ENCODE measurements around the gene PRPF19.

PRPF19 gene

DNA sequence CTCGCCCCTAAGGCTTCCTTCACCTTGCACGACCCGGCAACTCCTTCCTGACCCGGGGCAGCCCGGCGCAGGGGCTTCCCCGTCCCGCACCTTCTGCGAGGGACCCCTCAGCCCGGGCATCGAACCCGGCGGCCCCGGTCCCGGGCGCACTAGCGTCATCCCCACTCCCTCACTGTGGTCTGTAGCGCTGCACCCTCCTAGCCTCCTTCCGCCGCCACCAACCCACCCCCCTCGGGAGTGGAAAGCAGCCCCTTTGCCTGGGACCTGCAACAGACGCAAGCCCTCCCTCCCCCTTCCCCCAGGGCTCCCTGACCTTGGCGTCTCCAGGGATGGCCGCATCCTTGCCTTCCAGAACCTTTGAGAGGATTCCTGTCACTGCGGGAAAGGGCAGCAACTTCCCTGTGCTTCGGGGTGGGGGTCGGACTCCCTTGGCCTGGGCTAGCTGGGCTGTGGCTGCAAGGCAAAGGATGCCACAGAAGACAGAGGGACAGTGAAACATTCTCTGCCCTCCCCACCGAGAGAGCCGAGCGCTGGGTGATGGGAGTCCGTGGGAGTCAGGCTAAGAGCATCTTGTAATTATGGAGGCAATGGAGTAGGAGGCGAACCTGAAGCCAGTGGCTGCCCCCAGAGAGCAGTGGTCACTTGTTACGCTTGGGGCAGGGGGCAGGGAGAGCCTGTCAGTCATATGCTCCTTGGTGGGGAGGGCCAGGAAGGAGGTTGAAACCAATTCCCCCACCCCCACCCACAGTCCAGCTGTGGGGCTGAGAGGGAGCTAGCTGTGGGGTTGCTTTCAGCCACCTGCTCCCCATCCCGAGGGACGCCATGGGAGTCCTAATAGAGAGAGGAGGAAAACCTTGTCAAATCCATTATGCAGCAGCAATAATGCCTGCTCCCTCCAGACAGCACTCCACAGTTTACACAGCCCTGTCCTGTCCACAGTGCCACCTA is 18.8 kb upstream of the PRPF19 start:
- intact Hi-C loops (cut with DNase I), result loop anchor here (5.0 to 10.0 kb wide), 2 partner anchors 112 to 210 kb away; no protein-coding TSS in a partner anchor
- DNase-seq, result peak in 3 of 10 donors; percentile 30 to 87 (median 86)

DNA sequence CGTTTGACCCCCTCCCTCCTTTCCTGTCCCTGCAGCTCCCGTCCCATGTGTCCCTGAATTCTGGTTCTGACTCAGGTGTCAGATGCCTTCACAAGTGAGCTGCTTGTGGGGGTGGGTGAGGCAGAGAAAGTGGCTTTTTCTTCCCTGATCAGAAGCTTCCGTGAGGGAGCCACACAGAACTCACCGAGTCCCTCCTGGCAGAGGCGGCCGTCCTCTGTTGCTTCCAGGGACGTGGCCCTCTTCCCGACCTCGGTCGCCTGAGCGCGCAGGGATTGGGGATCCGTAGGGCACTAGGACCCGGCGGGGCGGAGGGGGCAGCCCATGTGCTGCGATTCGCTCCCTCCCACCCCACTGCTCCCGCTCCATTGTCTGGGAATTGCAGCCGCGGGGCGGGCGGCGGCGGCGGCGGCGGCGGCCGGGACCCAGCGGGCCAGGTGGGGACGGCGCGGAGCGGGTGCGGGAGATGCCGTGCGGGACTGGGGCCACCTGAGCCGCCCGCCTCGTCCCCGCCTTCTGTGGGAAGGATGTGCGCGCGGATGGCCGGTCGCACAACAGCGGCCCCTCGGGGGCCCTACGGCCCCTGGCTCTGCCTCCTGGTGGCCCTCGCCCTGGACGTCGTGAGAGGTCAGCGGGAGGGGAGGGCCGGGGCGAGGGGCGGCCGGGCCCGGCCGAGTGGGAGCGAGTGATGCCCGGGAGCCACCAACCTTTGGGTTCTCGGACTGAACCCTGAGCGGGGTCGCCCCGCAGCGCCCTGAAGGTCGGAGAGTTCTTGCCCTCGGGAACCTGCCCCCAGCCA is 17.9 kb upstream of the PRPF19 start, which contains the start of gene TMEM132A:
TSS of gene TMEM132A (plus strand) at position 351 of the 796 bp plus-strand sequence. CDS start at position 525, 174 bp downstream.
- peak; percentile 81 to 98 (median 88) for DNase-seq
- intact Hi-C loops (cut with DNase I), result loop anchor here (5.0 to 10.0 kb wide), 2 partner anchors 113 to 210 kb away; no protein-coding TSS in a partner anchor

- peak in 1 of 10 donors; percentile 72 for DNase-seq
- intact Hi-C loops (cut with DNase I), result loop anchor here (5.0 to 10.0 kb wide), 2 partner anchors 114 to 211 kb away; no protein-coding TSS in a partner anchor
Observed at GRCh38 chr11:60923800-60924109, 17.4 kb upstream of the PRPF19 start.

- peak in 3 of 10 donors; percentile 48 to 88 (median 87) for DNase-seq
- intact Hi-C loops (cut with DNase I), result loop anchor here (5.0 to 10.0 kb wide), 2 partner anchors 114 to 211 kb away; no protein-coding TSS in a partner anchor
Observed at GRCh38 chr11:60923326-60923725, 16.9 kb upstream of the PRPF19 start.

- peak in 1 of 10 donors; percentile 68 for DNase-seq
- intact Hi-C loops (cut with DNase I), result loop anchor here (5.0 to 10.0 kb wide), 2 partner anchors 114 to 212 kb away; no protein-coding TSS in a partner anchor
Observed at GRCh38 chr11:60922906-60923305, 16.5 kb upstream of the PRPF19 start.

- peak in 1 of 10 donors; percentile 81 for DNase-seq
- intact Hi-C loops (cut with DNase I), result loop anchor here (5.0 to 10.0 kb wide), 2 partner anchors 115 to 213 kb away; no protein-coding TSS in a partner anchor
Observed at GRCh38 chr11:60921777-60922335, 15.5 kb upstream of the PRPF19 start.

DNA sequence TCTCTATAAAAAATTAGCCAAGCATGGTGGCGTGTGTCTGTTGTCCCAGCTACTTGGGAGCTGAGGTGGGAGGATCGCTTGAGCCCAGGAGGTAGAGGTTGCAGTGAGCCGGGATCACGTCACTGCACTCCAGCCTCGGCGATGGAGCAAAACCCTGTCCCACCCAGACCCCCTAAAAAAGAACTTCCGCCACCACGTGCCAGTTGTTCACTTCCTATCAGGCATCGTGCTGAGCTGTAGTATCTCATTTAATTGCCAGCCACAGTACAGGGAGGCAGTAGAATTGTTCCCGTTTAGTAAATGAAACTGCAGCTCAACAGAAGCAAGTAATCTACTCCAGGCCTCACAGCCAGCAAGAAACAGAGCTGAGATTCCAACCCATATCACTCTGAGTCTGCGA is 14.9 kb upstream of the PRPF19 start:
- peak in 1 of 10 donors; percentile 57 for DNase-seq
- intact Hi-C loops (cut with DNase I), result loop anchor here (5.0 to 10.0 kb wide), 2 partner anchors 116 to 214 kb away; no protein-coding TSS in a partner anchor

DNA sequence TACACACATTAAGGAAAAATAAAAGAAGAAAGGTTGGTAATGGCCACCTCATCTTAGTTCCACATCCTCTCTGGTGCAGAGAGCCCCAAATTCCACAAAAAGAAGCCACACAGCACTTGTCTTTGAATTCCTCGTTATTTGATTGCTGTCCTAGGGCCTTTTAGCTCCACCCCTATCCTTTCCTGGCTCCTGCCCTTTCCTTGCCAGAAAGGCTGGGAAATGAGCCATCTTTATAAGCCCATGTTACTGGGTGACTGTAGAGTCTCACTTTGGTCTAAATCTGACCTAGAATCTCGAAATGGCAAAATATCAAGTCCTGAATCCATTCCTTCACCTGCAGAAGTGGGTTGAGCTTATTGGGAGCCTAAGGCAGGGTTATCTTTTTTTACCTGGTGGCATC is 13.6 kb upstream of the PRPF19 start:
- intact Hi-C loops (cut with DNase I), result loop anchor here (5.0 to 10.0 kb wide), 2 partner anchors 117 to 215 kb away; no protein-coding TSS in a partner anchor
- peak in 1 of 10 donors; percentile 11 for DNase-seq

GRCh38 chr11:60919320-60919719 is 12.9 kb upstream of the PRPF19 start:
- intact Hi-C loops (cut with DNase I), result no loop called here
- peak in 1 of 10 donors; percentile 41 for DNase-seq

DNA sequence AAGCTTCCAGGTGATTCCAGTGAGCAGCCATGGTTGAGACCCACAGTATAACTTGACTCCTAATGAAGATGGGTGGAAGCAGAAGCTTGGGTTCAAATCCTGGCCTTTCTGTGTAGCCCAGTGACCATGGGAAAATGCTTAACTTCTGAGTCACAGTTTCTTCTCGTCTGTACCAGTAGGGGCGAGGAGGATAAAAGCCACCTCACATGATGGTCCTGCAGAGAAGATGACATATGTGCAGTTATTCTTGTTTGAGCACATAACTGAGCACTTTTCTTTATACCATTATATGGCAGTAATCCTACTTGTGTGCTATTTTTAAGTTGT is 12.5 kb upstream of the PRPF19 start:
- intact Hi-C loops (cut with DNase I), result no loop called here

DNA sequence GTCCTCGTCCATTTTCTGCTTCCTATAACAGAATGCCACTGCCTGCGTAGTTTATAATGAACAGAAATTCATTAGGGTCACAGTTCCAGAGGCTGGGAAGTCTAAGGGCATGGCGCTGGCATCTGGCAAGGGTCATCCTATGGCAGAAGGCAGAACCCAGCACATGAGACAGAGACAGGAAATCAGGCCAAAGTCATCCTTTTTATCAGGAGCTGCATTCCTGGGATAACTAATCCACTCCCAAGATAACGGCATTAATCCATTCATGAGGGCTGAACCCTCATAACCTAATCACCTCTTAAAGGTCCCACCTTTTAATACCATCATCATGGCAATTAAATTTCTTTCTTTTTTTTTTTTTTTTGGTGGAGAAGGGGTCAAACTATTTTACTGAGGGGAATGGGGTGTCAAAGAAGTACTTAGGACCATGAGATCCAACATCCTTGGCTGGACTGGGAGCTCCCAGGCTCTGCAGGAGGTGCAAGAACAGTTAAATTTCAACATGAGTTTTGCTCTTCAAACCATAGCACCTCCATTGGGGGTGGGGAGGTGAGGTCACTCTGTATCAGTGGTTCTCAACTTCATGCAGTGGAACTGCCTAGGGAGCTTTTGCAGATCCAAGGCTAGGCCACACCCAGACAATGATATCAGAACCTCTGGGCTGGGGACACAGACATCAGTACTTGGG is 12.0 kb upstream of the PRPF19 start:
- intact Hi-C loops (cut with DNase I), result no loop called here
- no peak for DNase-seq

More for the DNA sequence above, 12.5 kb upstream of the PRPF19 start:
- peak in 1 of 10 donors; percentile 39 for DNase-seq

- DNase-seq, result no peak
- intact Hi-C loops (cut with DNase I), result no loop called here
Observed at GRCh38 chr11:60917267-60917666, 10.9 kb upstream of the PRPF19 start.

GRCh38 chr11:60916669-60917206 is 10.4 kb upstream of the PRPF19 start:
- DNase-seq, result peak in 1 of 10 donors; percentile 31
- intact Hi-C loops (cut with DNase I), result no loop called here

DNA sequence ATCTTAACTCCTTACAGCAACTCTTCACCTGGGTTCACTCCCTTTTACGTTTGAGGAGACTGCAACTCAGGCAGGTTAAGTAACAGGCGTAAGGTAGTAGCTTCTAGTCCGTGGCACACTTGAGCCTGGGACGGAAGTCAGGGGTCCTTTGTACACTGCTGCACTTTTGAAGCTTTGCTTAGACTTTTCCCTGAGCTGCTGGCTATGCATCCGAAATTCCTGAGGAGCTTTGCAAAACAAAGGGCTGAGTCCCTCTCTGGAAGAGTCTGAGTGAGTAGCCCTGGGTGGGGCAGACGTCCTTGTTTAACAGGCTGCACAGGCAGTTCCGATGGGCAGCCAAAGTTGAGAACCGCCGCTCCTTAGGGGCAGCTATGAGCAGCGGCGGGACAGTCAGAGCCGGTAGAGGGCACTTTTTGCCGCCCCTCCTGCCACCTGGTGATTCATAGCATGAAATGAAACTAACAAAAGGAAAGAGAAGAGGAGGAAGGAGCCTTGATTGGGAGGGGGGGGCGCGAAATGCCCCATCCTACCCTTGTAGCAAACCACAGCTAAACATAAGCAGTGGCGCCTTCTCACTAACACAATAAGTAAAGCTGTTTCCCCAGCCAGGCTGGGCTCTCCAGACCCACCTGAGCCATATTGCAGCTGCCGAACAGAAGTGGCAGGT is 9.0 kb upstream of the PRPF19 start:
- intact Hi-C loops (cut with DNase I), result no loop called here

DNA sequence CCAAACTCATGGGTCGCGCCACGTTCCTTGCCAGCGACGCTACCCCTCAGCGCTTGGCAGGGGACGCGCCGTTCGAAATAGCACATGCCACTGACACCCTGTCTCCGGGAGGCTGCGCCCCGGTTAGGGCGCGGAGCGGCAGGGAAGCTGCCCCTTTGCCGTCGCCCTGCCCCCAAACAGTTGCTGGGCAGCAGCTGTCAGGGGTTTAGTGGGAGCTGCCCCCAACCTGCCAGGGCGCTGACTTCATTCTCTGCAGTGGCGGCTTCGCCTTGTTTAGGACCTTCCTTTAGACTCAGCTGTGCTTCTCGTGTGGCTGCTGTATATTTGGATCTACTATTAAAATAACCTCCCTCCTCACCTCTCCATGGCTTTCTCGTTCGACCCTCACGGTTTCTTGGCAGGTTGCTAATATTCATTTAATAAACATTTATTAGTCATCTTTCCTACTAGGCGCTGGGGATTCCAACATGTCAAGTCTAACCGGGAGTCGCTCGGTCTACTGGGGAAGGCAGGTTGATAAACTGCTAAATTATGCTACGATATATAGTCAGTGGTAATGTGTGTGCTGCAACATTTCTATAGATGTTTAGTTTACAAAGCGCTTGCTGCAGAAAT is 8.4 kb upstream of the PRPF19 start:
- DNase-seq, result peak in 2 of 10 donors; percentile 27 to 76
- intact Hi-C loops (cut with DNase I), result no loop called here

More for the DNA sequence above, 9.0 kb upstream of the PRPF19 start:
- DNase-seq, result peak in 4 of 10 donors; percentile 38 to 91 (median 66)

- DNase-seq, result peak; percentile 83 to 97 (median 90)
- intact Hi-C loops (cut with DNase I), result no loop called here
Observed at GRCh38 chr11:60913793-60914632, 7.6 kb upstream of the PRPF19 start, which contains the start of gene TMEM109. TMEM109 (plus strand) TSS chr11:60914158; CDS start chr11:60919694, 5,536 bp downstream.

DNA sequence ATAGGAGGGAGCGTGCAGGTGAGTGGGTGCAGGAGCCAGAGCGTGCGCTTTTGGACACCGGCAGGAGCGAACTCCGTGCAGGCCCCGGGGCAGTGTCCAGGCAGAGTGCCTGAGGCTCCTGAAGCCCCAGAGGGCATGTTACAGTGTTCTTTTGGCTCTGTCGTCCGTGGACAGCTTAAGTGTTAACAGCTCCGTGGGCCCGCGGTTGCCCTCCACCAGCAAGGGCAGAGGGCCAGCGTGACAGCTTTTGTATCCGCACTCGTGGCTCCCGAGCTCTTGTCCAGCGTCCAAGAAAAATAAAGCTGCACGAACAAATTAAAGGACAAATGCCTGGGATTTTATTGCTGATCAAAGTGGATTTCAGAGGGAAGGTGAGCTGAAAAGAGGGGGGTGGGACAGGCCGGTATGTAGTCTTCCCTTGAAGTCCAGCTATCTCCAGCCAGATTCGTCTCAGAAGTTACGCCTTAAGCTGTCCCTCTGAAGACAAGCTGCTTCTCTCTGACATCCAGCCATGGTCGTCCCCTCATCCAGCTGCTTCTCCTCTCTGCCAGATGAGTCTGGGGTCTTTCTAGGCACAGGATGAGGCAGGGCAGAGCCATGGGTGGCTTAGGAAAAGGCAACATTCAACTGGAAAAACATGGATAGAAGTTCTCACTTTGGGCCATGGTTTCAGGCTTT is 6.6 kb upstream of the PRPF19 start:
- peak in 1 of 10 donors; percentile 67 for DNase-seq
- intact Hi-C loops (cut with DNase I), result no loop called here

All from posterior cingulate gyrus (tissue), 11 donors.